ENCODE results near the gene FBXO17. TPM values are rescaled to one million over a fixed set of nuclear protein-coding genes. Genes with fewer than 3 reads are reported as not detected.

The FBXO17 gene
- total and polyA plus RNA-seq, 2 of the 13 experiments (the other 11 are each of a cell fraction or from before 2014, with no cell fraction given): 22.1 to 58.7 TPM

GRCh38 chr19:38892841-38893240 is 82.7 kb downstream of the FBXO17 start:
- FAIRE-seq: no peak
- Histone ChIP-seq H3K27ac (ENCODE audit: extremely low read length, insufficient read depth, low read length) (no peak overlapping the region), H3K4me3 (replicated peaks in 1 of 3; ENCODE audit: insufficient read depth in 1 of 3, low read depth in 2 of 3, low read length in 3 of 3) (no peak overlapping the region), H3K79me2 (ENCODE audit: insufficient read depth, low read length) (no peaks in the 10 kb centered on the region), H4K20me1 (ENCODE audit: insufficient read depth, low read length) (no peaks in the 10 kb centered on the region), H3K9ac (ENCODE audit: insufficient read depth, low read depth, low read length) (no peak overlapping the region), H3K27me3 (ENCODE audit: control insufficient read depth in 1 of 2, insufficient read depth in 2 of 2, low read length in 2 of 2) (no peaks in the 10 kb centered on the region), H3K9me3 (ENCODE audit: low read length) (no peaks in the 10 kb centered on the region), H3K36me3 (replicated peaks in 1 of 2; ENCODE audit: control insufficient read depth in 1 of 2, insufficient read depth in 2 of 2, low read length in 2 of 2) (no peaks in the 10 kb centered on the region; a peak in 2 of 5 replicates), H3K4me1 (ENCODE audit: insufficient read depth, low read length) (peaks cover 4% of the 10 kb centered on the region), H2AFZ (ENCODE audit: low read length) (no peak overlapping the region), H3K4me2 (ENCODE audit: low read depth, low read length) (no peak overlapping the region)
- POLR2A ChIA-PET: no interaction called here
- no peak for ATAC-seq
- no peak for DNase-seq (ENCODE audit: low spot score)
- in situ Hi-C loops (cut with HindIII; ENCODE audit: extremely low pct_ligation_motif_present, low pct_unique_long_range_greater_than_20kb): no loop called here
- CTCF ChIA-PET (ENCODE audit: low intra/inter-chr PET ratio, low total read pairs): no interaction called here
- intact Hi-C loops (cut with micrococcal nuclease; ENCODE audit: unreplicated experiment): no loop called here
- WGBS (ENCODE audit: low lambda C conversion rate): 100% methylated on average over 5 of the region's 5 CpGs
- no peak for TF ChIP-seq NR0B2 (CRISPR knock-in tag; IDR thresholded peaks at IDR 0.05)
- no peak for TF ChIP-seq ZBTB37 (CRISPR knock-in tag; IDR thresholded peaks at IDR 0.05)
- TF ChIP-seq ZNF557 (CRISPR knock-in tag; IDR thresholded peaks at IDR 0.05): no peak
- no peak for TF ChIP-seq ZNF816 (CRISPR knock-in tag; IDR thresholded peaks at IDR 0.05; ENCODE audit: borderline replicate concordance)
- TF ChIP-seq CENPBD1 (CRISPR knock-in tag; IDR thresholded peaks at IDR 0.05; ENCODE audit: borderline replicate concordance, low read depth): no peak
- TF ChIP-seq ZMYM3 (CRISPR knock-in tag; IDR thresholded peaks at IDR 0.05): no peak
- no TSS peak for BruUV-seq (replicated peaks)

GRCh38 chr19:38891771-38892170 is 83.8 kb downstream of the FBXO17 start:
- Histone ChIP-seq H3K4me2 (ENCODE audit: low read depth, low read length) (no peak overlapping the region), H3K79me2 (ENCODE audit: insufficient read depth, low read length) (no peaks in the 10 kb centered on the region), H3K27ac (ENCODE audit: extremely low read length, insufficient read depth, low read length) (no peak overlapping the region), H2AFZ (ENCODE audit: low read length) (no peak overlapping the region), H3K36me3 (replicated peaks in 1 of 2; ENCODE audit: control insufficient read depth in 1 of 2, insufficient read depth in 2 of 2, low read length in 2 of 2) (peaks cover 0 to 2% of the 10 kb centered on the region in 2 experiments; a peak in 3 of 5 replicates), H3K4me1 (ENCODE audit: insufficient read depth, low read length) (no peaks in the 10 kb centered on the region), H3K9ac (ENCODE audit: insufficient read depth, low read depth, low read length) (no peak overlapping the region), H3K27me3 (ENCODE audit: control insufficient read depth in 1 of 2, insufficient read depth in 2 of 2, low read length in 2 of 2) (no peaks in the 10 kb centered on the region), H3K4me3 (replicated peaks in 1 of 3; ENCODE audit: insufficient read depth in 1 of 3, low read depth in 2 of 3, low read length in 3 of 3) (no peak overlapping the region), H3K9me3 (ENCODE audit: low read length) (no peaks in the 10 kb centered on the region), H4K20me1 (ENCODE audit: insufficient read depth, low read length) (no peaks in the 10 kb centered on the region)
- ChIA-PET POLR2A (interaction anchor here (0.5 kb wide), 1 partner anchor 14 kb away, joined by 3 read pairs; no protein-coding TSS in a partner anchor), CTCF (ENCODE audit: low intra/inter-chr PET ratio, low total read pairs) (no interaction called here)
- FAIRE-seq (no peak), ATAC-seq (no peak), DNase-seq (ENCODE audit: low spot score) (no peak)
- in situ Hi-C loops (cut with HindIII; ENCODE audit: extremely low pct_ligation_motif_present, low pct_unique_long_range_greater_than_20kb) (no loop called here), intact Hi-C loops (cut with micrococcal nuclease; ENCODE audit: unreplicated experiment) (no loop called here)
- 84% methylated on average over 6 of the region's 6 CpGs for WGBS (ENCODE audit: low lambda C conversion rate)
- BruUV-seq (replicated peaks): no TSS peak
- TF ChIP-seq SNAPC5 (CRISPR knock-in tag; IDR thresholded peaks at IDR 0.05; ENCODE audit: borderline replicate concordance): no peak
- TF ChIP-seq CCAR2 (optimal IDR thresholded peaks at IDR 0.05; ENCODE audit: low read depth, low read length): no peak
- TF ChIP-seq MLX (CRISPR knock-in tag; IDR thresholded peaks at IDR 0.05): no peak
- no peak for TF ChIP-seq CREB1 (IDR thresholded peaks at IDR 0.05)
- TF ChIP-seq CREB1 (CRISPR knock-in tag; IDR thresholded peaks at IDR 0.05): no peak
- no peak for TF ChIP-seq BORCS8-MEF2B (CRISPR knock-in tag; IDR thresholded peaks at IDR 0.05)
- TF ChIP-seq ZFP62 (CRISPR knock-in tag; IDR thresholded peaks at IDR 0.05): no peak
- TF ChIP-seq MEIS1 (CRISPR knock-in tag; IDR thresholded peaks at IDR 0.05; ENCODE audit: borderline replicate concordance): no peak
- TF ChIP-seq ELF1 (CRISPR knock-in tag; IDR thresholded peaks at IDR 0.05): no peak
- no peak for TF ChIP-seq ZNF160 (CRISPR knock-in tag; IDR thresholded peaks at IDR 0.05)
- no peak for TF ChIP-seq ZNF564 (CRISPR knock-in tag; IDR thresholded peaks at IDR 0.05)
